ENCODE data around the gene TSEN15. TPM values are rescaled to one million over a fixed set of nuclear protein-coding genes. Genes with fewer than 3 reads are reported as not detected.

TSEN15 gene
- total and polyA plus RNA-seq, 2 of the 13 experiments (the other 11 are each of a cell fraction or from before 2014, with no cell fraction given), result 25.6 to 35.8 TPM

- TF ChIP-seq, protein P1, sequence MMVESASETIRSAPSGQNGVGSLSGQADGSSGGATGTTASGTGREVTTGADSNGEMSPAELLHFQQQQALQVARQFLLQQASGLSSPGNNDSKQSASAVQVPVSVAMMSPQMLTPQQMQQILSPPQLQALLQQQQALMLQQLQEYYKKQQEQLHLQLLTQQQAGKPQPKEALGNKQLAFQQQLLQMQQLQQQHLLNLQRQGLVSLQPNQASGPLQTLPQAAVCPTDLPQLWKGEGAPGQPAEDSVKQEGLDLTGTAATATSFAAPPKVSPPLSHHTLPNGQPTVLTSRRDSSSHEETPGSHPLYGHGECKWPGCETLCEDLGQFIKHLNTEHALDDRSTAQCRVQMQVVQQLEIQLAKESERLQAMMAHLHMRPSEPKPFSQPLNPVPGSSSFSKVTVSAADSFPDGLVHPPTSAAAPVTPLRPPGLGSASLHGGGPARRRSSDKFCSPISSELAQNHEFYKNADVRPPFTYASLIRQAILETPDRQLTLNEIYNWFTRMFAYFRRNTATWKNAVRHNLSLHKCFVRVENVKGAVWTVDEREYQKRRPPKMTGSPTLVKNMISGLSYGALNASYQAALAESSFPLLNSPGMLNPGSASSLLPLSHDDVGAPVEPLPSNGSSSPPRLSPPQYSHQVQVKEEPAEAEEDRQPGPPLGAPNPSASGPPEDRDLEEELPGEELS (CRISPR knock-in tag; IDR thresholded peaks at IDR 0.05), result peak; percentile 53; the same call in 1 of the 2 replicates
- TF ChIP-seq, protein P2, sequence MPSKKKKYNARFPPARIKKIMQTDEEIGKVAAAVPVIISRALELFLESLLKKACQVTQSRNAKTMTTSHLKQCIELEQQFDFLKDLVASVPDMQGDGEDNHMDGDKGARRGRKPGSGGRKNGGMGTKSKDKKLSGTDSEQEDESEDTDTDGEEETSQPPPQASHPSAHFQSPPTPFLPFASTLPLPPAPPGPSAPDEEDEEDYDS (CRISPR knock-in tag; IDR thresholded peaks at IDR 0.05), result peak; percentile 38; the same call in 1 of the 2 replicates
- TF ChIP-seq ZNF558 (CRISPR knock-in tag; IDR thresholded peaks at IDR 0.05; ENCODE audit: borderline replicate concordance), result peak; percentile 55; the same call in 1 of the 2 replicates
- no peak; the same call in 1 of the 2 replicates for TF ChIP-seq NPAS2 (CRISPR knock-in tag; IDR thresholded peaks at IDR 0.05; ENCODE audit: borderline replicate concordance)
- peak; percentile 22; the same call in 1 of the 2 replicates for TF ChIP-seq ARNTL (CRISPR knock-in tag; IDR thresholded peaks at IDR 0.05)
- no peak for TF ChIP-seq MAFK (conservative IDR thresholded peaks at IDR 0.05 in 1 of 2, IDR thresholded peaks at IDR 0.05 in 1 of 2; ENCODE audit: low read length in 2 of 2)
- peak; percentile 52; the same call in 1 of the 2 replicates for TF ChIP-seq ZBTB7A (CRISPR knock-in tag; IDR thresholded peaks at IDR 0.05)
- peak; percentile 83; the same call in 1 of the 2 replicates for TF ChIP-seq ZNF274 (CRISPR knock-in tag; IDR thresholded peaks at IDR 0.05)
- peak; percentile 91 for TF ChIP-seq YY1 (IDR thresholded peaks at IDR 0.05; ENCODE audit: insufficient read depth, insufficient replicate concordance, low read depth, low read length)
- TF ChIP-seq THYN1 (CRISPR knock-in tag; IDR thresholded peaks at IDR 0.05; ENCODE audit: borderline replicate concordance, low read depth), result no peak
- no peak for TF ChIP-seq PTBP1 (IDR thresholded peaks at IDR 0.05; ENCODE audit: low read depth, low read length, poor library complexity, severe bottlenecking)
- TF ChIP-seq CREB1 (IDR thresholded peaks at IDR 0.05), result no peak
- no peak for TF ChIP-seq CREB1 (CRISPR knock-in tag; IDR thresholded peaks at IDR 0.05)
- TF ChIP-seq ARHGAP35 (CRISPR knock-in tag; IDR thresholded peaks at IDR 0.05; ENCODE audit: borderline replicate concordance), result peak; percentile 97
- peak; percentile 79; the same call in 1 of the 2 replicates for TF ChIP-seq ZKSCAN8 (CRISPR knock-in tag; IDR thresholded peaks at IDR 0.05; ENCODE audit: borderline replicate concordance)
- TF ChIP-seq ZBTB21 (CRISPR knock-in tag; IDR thresholded peaks at IDR 0.05), result peak; percentile 31; the same call in 1 of the 2 replicates
- TF ChIP-seq TAF15 (IDR thresholded peaks at IDR 0.05; ENCODE audit: low read depth, low read length, poor library complexity, severe bottlenecking), result no peak
- peak; percentile 89; the same call in 1 of the 2 replicates for TF ChIP-seq NFKB2 (CRISPR knock-in tag; IDR thresholded peaks at IDR 0.05; ENCODE audit: borderline replicate concordance)
- peak; percentile 91 for TF ChIP-seq SMAD1 (CRISPR knock-in tag; IDR thresholded peaks at IDR 0.05; ENCODE audit: borderline replicate concordance, low read depth)
- no peak for TF ChIP-seq HHEX (CRISPR knock-in tag; IDR thresholded peaks at IDR 0.05)
- TF ChIP-seq CEBPG (CRISPR knock-in tag; IDR thresholded peaks at IDR 0.05), result peak; percentile 99
- no peak for TF ChIP-seq ZC3H4 (CRISPR knock-in tag; IDR thresholded peaks at IDR 0.05; ENCODE audit: borderline replicate concordance)
- TF ChIP-seq PHF8 (CRISPR knock-in tag; IDR thresholded peaks at IDR 0.05), result peak; percentile 94
- TF ChIP-seq, protein P3, sequence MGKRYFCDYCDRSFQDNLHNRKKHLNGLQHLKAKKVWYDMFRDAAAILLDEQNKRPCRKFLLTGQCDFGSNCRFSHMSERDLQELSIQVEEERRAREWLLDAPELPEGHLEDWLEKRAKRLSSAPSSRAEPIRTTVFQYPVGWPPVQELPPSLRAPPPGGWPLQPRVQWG (CRISPR knock-in tag; IDR thresholded peaks at IDR 0.05; ENCODE audit: borderline replicate concordance, low read depth), result no peak
- no peak for TF ChIP-seq SRSF9 (IDR thresholded peaks at IDR 0.05; ENCODE audit: borderline replicate concordance, insufficient read depth, low read depth, low read length, poor library complexity, severe bottlenecking)
These were observed at the start of gene TSEN15 (continued) for GRCh38 chr1:184051485-184052193.

Data from HepG2 (cell line).